Stromal cell of bone marrow (primary cell): Measurements from ENCODE around the gene ARHGAP32.
"Not testable (repeated sequence)": the region's sequence is repeated elsewhere in the genome, so short reads cannot be mapped to it uniquely, and the experiment has no call there.

Experiments used
- DNase-seq: peaks from one replicate; pipeline ENCODE4 v3.0.0-alpha.2; 2012; ENCODE audit warnings: low read depth

Gene ARHGAP32

GRCh38 chr11:129034001-129034400 is 158.1 kb downstream of the ARHGAP32 start:
- no peak for DNase-seq

- no peak for DNase-seq
Measured at GRCh38 chr11:129023968-129024676, 168.0 kb downstream of the ARHGAP32 start.

GRCh38 chr11:129021295-129021694 is 170.8 kb downstream of the ARHGAP32 start:
- DNase-seq, result no peak

- DNase-seq, result no peak
Measured at GRCh38 chr11:129018991-129019390, 173.1 kb downstream of the ARHGAP32 start.

GRCh38 chr11:129018126-129018525 is 174.0 kb downstream of the ARHGAP32 start:
- DNase-seq, result no peak

- DNase-seq, result no peak
Measured at GRCh38 chr11:129013737-129014475, 178.2 kb downstream of the ARHGAP32 start.

GRCh38 chr11:129012880-129013279 is 179.2 kb downstream of the ARHGAP32 start:
- no peak for DNase-seq

GRCh38 chr11:129006161-129006560 is 186.0 kb downstream of the ARHGAP32 start:
- DNase-seq, result no peak

GRCh38 chr11:128999165-128999564 is 193.0 kb downstream of the ARHGAP32 start:
- not testable (repeated sequence) for DNase-seq

GRCh38 chr11:128988242-128988970 is 203.7 kb downstream of the ARHGAP32 start:
- no peak for DNase-seq

- DNase-seq, result no peak
Measured at GRCh38 chr11:128985880-128986279, 206.2 kb downstream of the ARHGAP32 start.

GRCh38 chr11:128983023-128983422 is 209.1 kb downstream of the ARHGAP32 start:
- DNase-seq, result no peak

- DNase-seq, result no peak
Measured at GRCh38 chr11:128981254-128981653, 210.9 kb downstream of the ARHGAP32 start.

- no peak for DNase-seq
Measured at GRCh38 chr11:128970598-128971190, 221.4 kb downstream of the ARHGAP32 start.

GRCh38 chr11:128968916-128969315 is 223.2 kb downstream of the ARHGAP32 start:
- no peak for DNase-seq

- DNase-seq, result no peak
Measured at GRCh38 chr11:128967578-128967977, 224.5 kb downstream of the ARHGAP32 start.

- DNase-seq, result no peak
Measured at GRCh38 chr11:128965485-128965884, 226.6 kb downstream of the ARHGAP32 start.

GRCh38 chr11:128964463-128964930 is 227.6 kb downstream of the ARHGAP32 start:
- DNase-seq, result no peak

- no peak for DNase-seq
Measured at GRCh38 chr11:128963744-128964325, 228.3 kb downstream of the ARHGAP32 start.

- no peak for DNase-seq
Measured at GRCh38 chr11:128962896-128963295, 229.2 kb downstream of the ARHGAP32 start.

- DNase-seq, result no peak
Measured at GRCh38 chr11:128961645-128962044, 230.5 kb downstream of the ARHGAP32 start.

GRCh38 chr11:128957202-128957482 is 235.0 kb downstream of the ARHGAP32 start:
- no peak for DNase-seq
